GM12878 (cell line): Measurements from ENCODE around the gene RNU5B-1.

Source experiments
- SRF ChIP-seq, 2 experiments: IDR thresholded peaks; 2 replicates each; pipeline ENCODE4 v1.6.1; 2011; ENCODE audit warnings: low read depth in 2 of 2, low read length in 2 of 2, mild to moderate bottlenecking in 1 of 2, moderate library complexity in 1 of 2
- TF ChIP-seq, protein P1 (sequence below), 3 experiments: IDR thresholded peaks in 2 of 3; conservative IDR thresholded peaks in 1 of 3; 2 replicates each; pipeline ENCODE4 v1.5.1; 2011; ENCODE audit warnings: low read depth in 3 of 3, low read length in 3 of 3, mild to moderate bottlenecking in 3 of 3, control low read depth in 2 of 3, moderate library complexity in 2 of 3, inconsistent platforms in 1 of 3, mixed read lengths in 1 of 3; ENCODE audit not compliant: control insufficient read depth in 2 of 3, insufficient read depth in 1 of 3; ENCODE audit errors: extremely low read depth in 1 of 3

DNA sequence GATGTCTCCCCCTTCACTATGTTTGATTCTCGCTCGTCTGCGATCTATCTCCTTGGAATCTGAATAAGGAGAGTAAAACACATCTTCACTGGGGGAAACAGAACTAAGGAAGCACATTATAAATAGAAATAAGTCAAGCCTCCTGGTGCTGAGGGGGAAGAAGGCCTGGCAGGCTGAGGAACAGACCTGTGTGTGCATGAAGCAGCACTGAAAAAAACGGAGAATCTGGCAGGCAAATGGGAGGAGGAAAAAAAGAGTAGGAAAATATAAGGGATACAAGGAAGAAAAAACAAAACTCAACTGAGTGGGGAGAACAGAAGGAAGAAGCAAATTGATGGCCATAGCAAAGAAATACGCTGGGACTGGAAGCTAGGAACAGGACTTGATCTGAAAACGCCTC, 43.5 kb upstream of the RNU5B-1 start:
- no peak for TF ChIP-seq SRF (IDR thresholded peaks at IDR 0.05; ENCODE audit: low read depth in 2 of 2, low read length in 2 of 2)
- TF ChIP-seq, protein P1, sequence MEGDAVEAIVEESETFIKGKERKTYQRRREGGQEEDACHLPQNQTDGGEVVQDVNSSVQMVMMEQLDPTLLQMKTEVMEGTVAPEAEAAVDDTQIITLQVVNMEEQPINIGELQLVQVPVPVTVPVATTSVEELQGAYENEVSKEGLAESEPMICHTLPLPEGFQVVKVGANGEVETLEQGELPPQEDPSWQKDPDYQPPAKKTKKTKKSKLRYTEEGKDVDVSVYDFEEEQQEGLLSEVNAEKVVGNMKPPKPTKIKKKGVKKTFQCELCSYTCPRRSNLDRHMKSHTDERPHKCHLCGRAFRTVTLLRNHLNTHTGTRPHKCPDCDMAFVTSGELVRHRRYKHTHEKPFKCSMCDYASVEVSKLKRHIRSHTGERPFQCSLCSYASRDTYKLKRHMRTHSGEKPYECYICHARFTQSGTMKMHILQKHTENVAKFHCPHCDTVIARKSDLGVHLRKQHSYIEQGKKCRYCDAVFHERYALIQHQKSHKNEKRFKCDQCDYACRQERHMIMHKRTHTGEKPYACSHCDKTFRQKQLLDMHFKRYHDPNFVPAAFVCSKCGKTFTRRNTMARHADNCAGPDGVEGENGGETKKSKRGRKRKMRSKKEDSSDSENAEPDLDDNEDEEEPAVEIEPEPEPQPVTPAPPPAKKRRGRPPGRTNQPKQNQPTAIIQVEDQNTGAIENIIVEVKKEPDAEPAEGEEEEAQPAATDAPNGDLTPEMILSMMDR (IDR thresholded peaks at IDR 0.05 in 2 of 3, conservative IDR thresholded peaks at IDR 0.05 in 1 of 3; ENCODE audit: control insufficient read depth in 2 of 3, extremely low read depth in 1 of 3, insufficient read depth in 1 of 3, low read depth in 3 of 3, low read length in 3 of 3): no peak
